ENCODE measurements around the gene PTPRD. TPM values are rescaled to one million over a fixed set of nuclear protein-coding genes. Genes with fewer than 3 reads are reported as not detected.

The PTPRD gene
- total RNA-seq, 1 experiment from 2014 or later: not detected

- TF ChIP-seq TCF7L2 (IDR thresholded peaks at IDR 0.05; ENCODE audit: low read depth, low read length) (no peak), REST (IDR thresholded peaks at IDR 0.05; ENCODE audit: insufficient read depth in 1 of 2, low read depth in 2 of 2, low read length in 1 of 2) (no peak), CTCF (IDR thresholded peaks at IDR 0.05) (no peak), POLR2AphosphoS5 (IDR thresholded peaks at IDR 0.05; ENCODE audit: low read depth, low read length) (no peak), SIN3A (IDR thresholded peaks at IDR 0.05; ENCODE audit: borderline replicate concordance, insufficient read depth, low read depth, low read length) (no peak)
Observed at GRCh38 chr9:8666060-8666459, 1946.7 kb downstream of the PTPRD start.

GRCh38 chr9:8660383-8660782, 1952.4 kb downstream of the PTPRD start:
- intact Hi-C loops (cut with micrococcal nuclease; ENCODE audit: unreplicated experiment): no loop called here
- no TSS peak for BruUV-seq (replicated peaks)
- Histone ChIP-seq H3K4me3 (ENCODE audit: low read depth in 2 of 2, low read length in 2 of 2) (no peak overlapping the region), H3K9me3 (ENCODE audit: control insufficient read depth, insufficient read depth, low read depth, low read length) (no peaks in the 10 kb centered on the region), H3K27ac (ENCODE audit: low read length) (no peak overlapping the region), H3K4me1 (ENCODE audit: control insufficient read depth, insufficient read depth, low read length) (no peaks in the 10 kb centered on the region), H3K36me3 (ENCODE audit: control insufficient read depth, insufficient read depth, low read length) (no peaks in the 10 kb centered on the region), H3K27me3 (ENCODE audit: control insufficient read depth, insufficient read depth, low read length) (no peaks in the 10 kb centered on the region)
- CTCF ChIA-PET: no interaction called here
- DNase-seq (ENCODE audit: low read depth, low spot score): no peak
- in situ Hi-C loops (cut with HindIII; ENCODE audit: low pct_unique_long_range_greater_than_20kb, low sequenced_read_pairs): no loop called here
- POLR2A ChIA-PET: no interaction called here
- TF ChIP-seq SIN3A (IDR thresholded peaks at IDR 0.05; ENCODE audit: borderline replicate concordance, insufficient read depth, low read depth, low read length) (no peak), REST (IDR thresholded peaks at IDR 0.05; ENCODE audit: insufficient read depth in 1 of 2, low read depth in 2 of 2, low read length in 1 of 2) (no peak), TCF7L2 (IDR thresholded peaks at IDR 0.05; ENCODE audit: low read depth, low read length) (no peak), CTCF (IDR thresholded peaks at IDR 0.05) (no peak), POLR2AphosphoS5 (IDR thresholded peaks at IDR 0.05; ENCODE audit: low read depth, low read length) (no peak)
- no peak for ATAC-seq

More at GRCh38 chr9:8666060-8666459, 1946.7 kb downstream of the PTPRD start:
- ATAC-seq (no peak), DNase-seq (ENCODE audit: low read depth, low spot score) (no peak)
- ChIA-PET POLR2A (no interaction called here), CTCF (no interaction called here)
- Histone ChIP-seq H3K27ac (ENCODE audit: low read length) (no peak overlapping the region), H3K27me3 (ENCODE audit: control insufficient read depth, insufficient read depth, low read length) (no peaks in the 10 kb centered on the region), H3K4me1 (ENCODE audit: control insufficient read depth, insufficient read depth, low read length) (no peaks in the 10 kb centered on the region), H3K4me3 (ENCODE audit: low read depth in 2 of 2, low read length in 2 of 2) (no peak overlapping the region), H3K36me3 (ENCODE audit: control insufficient read depth, insufficient read depth, low read length) (no peaks in the 10 kb centered on the region), H3K9me3 (ENCODE audit: control insufficient read depth, insufficient read depth, low read depth, low read length) (no peaks in the 10 kb centered on the region)
- BruUV-seq (replicated peaks): no TSS peak
- intact Hi-C loops (cut with micrococcal nuclease; ENCODE audit: unreplicated experiment): no loop called here
- in situ Hi-C loops (cut with HindIII; ENCODE audit: low pct_unique_long_range_greater_than_20kb, low sequenced_read_pairs): no loop called here
